D721Med (cell line): Measurements from ENCODE around the gene FDXR.

Experiments used
- DNase-seq: peaks from one replicate; pipeline ENCODE4 v3.0.0; 2011; ENCODE audit warnings: low spot score; ENCODE audit not compliant: insufficient read length
- FAIRE-seq: peaks from 2 replicates; lab custom pipeline; 2011; peaks lifted over from hg19 to GRCh38; lab: Jason Lieb, UNC
- CTCF ChIP-seq: IDR thresholded peaks from 2 replicates; pipeline ENCODE4 v1.5.1; 2012; ENCODE audit warnings: mild to moderate bottlenecking, control low read depth; ENCODE audit not compliant: insufficient read depth; ENCODE audit errors: missing control alignments

Gene FDXR

GRCh38 chr17:74882517-74883240 is 9.9 kb upstream of the FDXR start:
- FAIRE-seq, result no peak
- DNase-seq, result no peak
- TF ChIP-seq CTCF, result no peak

- FAIRE-seq (no peak), DNase-seq (no peak)
- TF ChIP-seq CTCF, result no peak
Observed at GRCh38 chr17:74881073-74881472, 8.3 kb upstream of the FDXR start.

GRCh38 chr17:74879308-74879707 is 6.5 kb upstream of the FDXR start:
- no peak for FAIRE-seq

GRCh38 chr17:74878658-74879057 is 5.9 kb upstream of the FDXR start:
- DNase-seq, result no peak
- no peak for TF ChIP-seq CTCF
- no peak for FAIRE-seq

More at GRCh38 chr17:74879308-74879707, 6.5 kb upstream of the FDXR start:
- TF ChIP-seq CTCF, result no peak
- no peak for DNase-seq

GRCh38 chr17:74877592-74878548 is 5.1 kb upstream of the FDXR start:
- no peak for TF ChIP-seq CTCF
- no peak for FAIRE-seq
- no peak for DNase-seq

- no peak for TF ChIP-seq CTCF
- no peak for FAIRE-seq
- no peak for DNase-seq
Observed at GRCh38 chr17:74875977-74876593, 3.3 kb upstream of the FDXR start.
